AG04450 (cell line): Measurements from ENCODE around the gene PIGQ. TPM values are rescaled to one million over a fixed set of nuclear protein-coding genes. Genes with fewer than 3 reads are reported as not detected.

Source experiments
- CTCF ChIA-PET: fragments of 300-600, 350-600 bp; formaldehyde crosslinking; extraction: SDS; loops from one replicate; lab custom pipeline; 2022; ENCODE audit warnings: antibody characterized with exemption, inconsistent platforms; lab: Charles Lee
- POLR2A ChIA-PET: fragments of 350-600 bp; formaldehyde crosslinking; extraction: SDS; loops from one replicate; lab custom pipeline; 2021; ENCODE audit warnings: antibody characterized with exemption, inconsistent platforms; lab: Yijun Ruan, JAX
- DNase-seq: peaks from one replicate; pipeline ENCODE4 v3.0.0-alpha.2; 2011; ENCODE audit warnings: low read depth, low spot score
- H3K27ac ChIP-seq: one replicate; pipeline ENCODE4 v1.5.1; 2012; ENCODE audit warnings: low read depth, low read length, control low read depth
- H3K27me3 ChIP-seq: one replicate; pipeline ENCODE4 v1.6.0; 2012; ENCODE audit warnings: low read length; ENCODE audit not compliant: control insufficient read depth, insufficient read depth
- H3K4me3 ChIP-seq: 2 replicates; pipeline ENCODE4 v1.5.1; 2011; ENCODE audit warnings: mild to moderate bottlenecking, low read depth, low read length, control low read depth
- H3K9me3 ChIP-seq: 2 replicates; pipeline ENCODE4 v1.5.1; 2012; ENCODE audit warnings: low read length; ENCODE audit not compliant: control insufficient read depth, insufficient read depth
- CTCF ChIP-seq: IDR thresholded peaks from 2 replicates; pipeline ENCODE4 v1.5.1; 2011; ENCODE audit warnings: low read depth, low read length, control low read depth, inconsistent platforms
- polyA plus RNA-seq: library from polyadenylated mRNA; depleted of rRNA; stranded (reverse); fragments of >200 nt; gene quantifications from 2 replicates; pipeline ENCODE4 v1.2.3, GENCODE V29; 2011

PIGQ gene
- polyA plus RNA-seq, 1 experiment: 12.1 TPM

GRCh38 chr16:553601-554296, 16.0 kb upstream of the PIGQ start:
- H3K9me3 ChIP-seq: peaks cover 9% of the 10 kb centered on the region; the same call in 1 of the 2 replicates
- no peak overlapping the region for H3K4me3 ChIP-seq
- no peak for TF ChIP-seq CTCF
- H3K27me3 ChIP-seq: peaks cover 4% of the 10 kb centered on the region
- CTCF ChIA-PET: no interaction called here
- no peak for DNase-seq
- POLR2A ChIA-PET: interaction anchor here (1.0 kb wide), 1 partner anchor 18 kb away, joined by 4 read pairs; no protein-coding TSS in a partner anchor
- H3K27ac ChIP-seq: no peak overlapping the region

- TF ChIP-seq CTCF: no peak
- no peak for DNase-seq
- POLR2A ChIA-PET: interaction anchor here (1.0 to 1.4 kb wide), 2 partner anchors 14 to 18 kb away, joined by 4 to 5 read pairs; no protein-coding TSS in a partner anchor
- Histone ChIP-seq H3K27me3 (peaks cover 9% of the 10 kb centered on the region), H3K27ac (peak overlapping the region; percentile 68), H3K9me3 (peaks cover 9% of the 10 kb centered on the region; the same call in 1 of the 2 replicates), H3K4me3 (no peak overlapping the region)
- CTCF ChIA-PET: no interaction called here
Measured at GRCh38 chr16:554297-554621, 15.5 kb upstream of the PIGQ start.

GRCh38 chr16:554640-555365, 15.0 kb upstream of the PIGQ start:
- POLR2A ChIA-PET: interaction anchor here (1.0 to 1.4 kb wide), 3 partner anchors 11 to 17 kb away, joined by 3 to 5 read pairs (median 4); no protein-coding TSS in a partner anchor
- Histone ChIP-seq H3K9me3 (peaks cover 9% of the 10 kb centered on the region; the same call in 1 of the 2 replicates), H3K4me3 (peak overlapping the region; percentile 7; the same call in 1 of the 2 replicates), H3K27ac (peak overlapping the region; percentile 68), H3K27me3 (peaks cover 15% of the 10 kb centered on the region)
- CTCF ChIA-PET: no interaction called here
- TF ChIP-seq CTCF: no peak
- no peak for DNase-seq

GRCh38 chr16:555528-556473, 14.0 kb upstream of the PIGQ start:
- POLR2A ChIA-PET: interaction anchor here (1.0 to 1.4 kb wide), 2 partner anchors 10 to 15 kb away, joined by 3 to 5 read pairs; no protein-coding TSS in a partner anchor
- Histone ChIP-seq H3K4me3 (no peak overlapping the region), H3K27me3 (peaks cover 16% of the 10 kb centered on the region), H3K27ac (peak overlapping the region; percentile 68), H3K9me3 (peaks cover 9% of the 10 kb centered on the region; the same call in 1 of the 2 replicates)
- CTCF ChIA-PET: interaction anchor here (0.7 kb wide), 1 partner anchor 1151 kb away, joined by 3 read pairs; no protein-coding TSS in a partner anchor
- TF ChIP-seq CTCF: no peak
- DNase-seq: no peak
